Heart left ventricle (tissue), 13 donors: ENCODE results near the gene MBP.

Experiments
- POLR2A ChIP-seq, 2 donors: fragments of 450-650 bp; IDR thresholded peaks; one replicate each; pipeline ENCODE4 v1.6.1; 2017; ENCODE audit warnings: antibody characterized with exemption in 2 of 2, mild to moderate bottlenecking in 2 of 2, moderate library complexity in 2 of 2
- TF ChIP-seq, protein P1 (sequence below), 12 donors: fragments of 200-600 bp; sonication (generic) in 4 of 12; IDR thresholded peaks; one replicate each; pipeline versions ENCODE4 v1.5.0 to v1.8.0; 2018 to 2022; ENCODE audit warnings: antibody characterized with exemption in 12 of 12, mild to moderate bottlenecking in 5 of 12
- donor health status: ischemic (EF 13 %, LVEDD 7.1; RV severe dilation, severe dysfunction).
- donor health status: DM: no; HTN: yes; CAD: no.
- donor health status: DM: no; HTN: no; CAD: no.
- donor health status: ischemic (EF 25% LVEDD 6.9; RV normal size, moderate dysfunction).
- donor health status: ischemic (EF 25% LVEDD 5.7; RV mildly dilated, moderate dysfunction).
- donor health status: ischemic (EF 35%, LVEDD 5.7; RV mildly dilated, moderate dysfunction).
- donor health status: nonischemic (EF 11% LVEDD 7.7; RV severe dilation, severe dysfunction).
- donor health status: DM: yes; HTN: yes; CAD: no.
- donor health status: PGD.
- donor health status: ischemic (EF 29% LVEDD 5.4; RV normal size, mild dysfunction).
- donor health status: nonischemic (EF 23%, LVEDD 6.1; RV moderate dilation, normal function).

DNA sequence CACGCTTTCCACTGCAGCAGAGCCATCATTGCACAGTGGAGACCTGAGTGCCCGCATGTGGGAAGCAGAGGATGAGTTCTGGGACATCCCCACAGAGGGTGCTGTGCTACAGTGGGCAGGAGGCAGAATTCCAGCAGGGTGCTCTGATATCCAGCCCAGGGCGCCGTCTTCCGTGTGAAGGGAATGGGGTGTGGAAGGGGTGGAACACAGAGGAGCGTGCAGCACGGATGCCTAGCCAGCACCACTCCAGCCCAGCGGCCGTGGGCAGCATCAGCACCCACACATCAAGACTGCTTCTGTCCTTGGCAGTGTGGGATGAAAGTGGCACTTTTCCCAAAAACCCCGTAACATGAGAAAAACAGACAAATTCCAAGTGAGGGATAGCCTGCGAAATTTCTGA lies 175.9 kb downstream of the MBP start:
- TF ChIP-seq, protein P1, sequence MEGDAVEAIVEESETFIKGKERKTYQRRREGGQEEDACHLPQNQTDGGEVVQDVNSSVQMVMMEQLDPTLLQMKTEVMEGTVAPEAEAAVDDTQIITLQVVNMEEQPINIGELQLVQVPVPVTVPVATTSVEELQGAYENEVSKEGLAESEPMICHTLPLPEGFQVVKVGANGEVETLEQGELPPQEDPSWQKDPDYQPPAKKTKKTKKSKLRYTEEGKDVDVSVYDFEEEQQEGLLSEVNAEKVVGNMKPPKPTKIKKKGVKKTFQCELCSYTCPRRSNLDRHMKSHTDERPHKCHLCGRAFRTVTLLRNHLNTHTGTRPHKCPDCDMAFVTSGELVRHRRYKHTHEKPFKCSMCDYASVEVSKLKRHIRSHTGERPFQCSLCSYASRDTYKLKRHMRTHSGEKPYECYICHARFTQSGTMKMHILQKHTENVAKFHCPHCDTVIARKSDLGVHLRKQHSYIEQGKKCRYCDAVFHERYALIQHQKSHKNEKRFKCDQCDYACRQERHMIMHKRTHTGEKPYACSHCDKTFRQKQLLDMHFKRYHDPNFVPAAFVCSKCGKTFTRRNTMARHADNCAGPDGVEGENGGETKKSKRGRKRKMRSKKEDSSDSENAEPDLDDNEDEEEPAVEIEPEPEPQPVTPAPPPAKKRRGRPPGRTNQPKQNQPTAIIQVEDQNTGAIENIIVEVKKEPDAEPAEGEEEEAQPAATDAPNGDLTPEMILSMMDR (IDR thresholded peaks at IDR 0.05): no peak
- no peak for TF ChIP-seq POLR2A (IDR thresholded peaks at IDR 0.05)
